Measurements from ENCODE around the gene HMGB4. TPM values are rescaled to one million over a fixed set of nuclear protein-coding genes. Genes with fewer than 3 reads are reported as not detected.
A peak's percentile ranks its signal among the peaks of the same experiment; 100 is the strongest.

HMGB4 gene
- not detected in 2 replicates for total RNA-seq

- Histone ChIP-seq H3K27me3 (ENCODE audit: control insufficient read depth, insufficient read depth, low read length) (no peaks in the 10 kb centered on the region), H3K36me3 (ENCODE audit: control insufficient read depth, insufficient read depth, low read length) (no peaks in the 10 kb centered on the region), H3K4me3 (ENCODE audit: low read depth, low read length) (no peak within 1 kb of the TSS)
- FAIRE-seq (no peak), DNase-seq (ENCODE audit: low read depth) (no peak)
- TF ChIP-seq CTCF (IDR thresholded peaks at IDR 0.05; ENCODE audit: insufficient read depth, low read length, severe bottlenecking): no peak
Observed at GRCh38 chr1:33863779-33864178, at the start of gene HMGB4. TSS of gene HMGB4 (plus strand) at chr1:33864079. CDS start at chr1:33864192, 113 bp downstream.

- DNase-seq (ENCODE audit: low read depth) (peak; percentile 4), FAIRE-seq (no peak)
- H3K27me3 ChIP-seq (ENCODE audit: control insufficient read depth, insufficient read depth, low read length): no peaks in the 10 kb centered on the region
- H3K4me3 ChIP-seq (ENCODE audit: low read depth, low read length): no peak overlapping the region
- no peaks in the 10 kb centered on the region for H3K36me3 ChIP-seq (ENCODE audit: control insufficient read depth, insufficient read depth, low read length)
- no peak for TF ChIP-seq CTCF (IDR thresholded peaks at IDR 0.05; ENCODE audit: insufficient read depth, low read length, severe bottlenecking)
Observed at GRCh38 chr1:33814166-33814565, 49.7 kb upstream of the HMGB4 start.

- no peak for TF ChIP-seq CTCF (IDR thresholded peaks at IDR 0.05; ENCODE audit: insufficient read depth, low read length, severe bottlenecking)
- no peak overlapping the region for H3K4me3 ChIP-seq (ENCODE audit: low read depth, low read length)
- H3K27me3 ChIP-seq (ENCODE audit: control insufficient read depth, insufficient read depth, low read length): no peaks in the 10 kb centered on the region
- no peaks in the 10 kb centered on the region for H3K36me3 ChIP-seq (ENCODE audit: control insufficient read depth, insufficient read depth, low read length)
- FAIRE-seq: no peak
- DNase-seq (ENCODE audit: low read depth): peak; percentile 64
Observed at GRCh38 chr1:33815061-33815460, 48.8 kb upstream of the HMGB4 start.

- DNase-seq (ENCODE audit: low read depth): peak; percentile 15
- no peak for FAIRE-seq
- no peaks in the 10 kb centered on the region for H3K27me3 ChIP-seq (ENCODE audit: control insufficient read depth, insufficient read depth, low read length)
- no peak for TF ChIP-seq CTCF (IDR thresholded peaks at IDR 0.05; ENCODE audit: insufficient read depth, low read length, severe bottlenecking)
- H3K4me3 ChIP-seq (ENCODE audit: low read depth, low read length): no peak overlapping the region
- H3K36me3 ChIP-seq (ENCODE audit: control insufficient read depth, insufficient read depth, low read length): no peaks in the 10 kb centered on the region
Observed at GRCh38 chr1:33818071-33818470, 45.8 kb upstream of the HMGB4 start.

GRCh38 chr1:33819290-33819912 is 44.5 kb upstream of the HMGB4 start:
- no peak for TF ChIP-seq CTCF (IDR thresholded peaks at IDR 0.05; ENCODE audit: insufficient read depth, low read length, severe bottlenecking)
- no peak for DNase-seq (ENCODE audit: low read depth)
- Histone ChIP-seq H3K4me3 (ENCODE audit: low read depth, low read length) (no peak overlapping the region), H3K27me3 (ENCODE audit: control insufficient read depth, insufficient read depth, low read length) (no peaks in the 10 kb centered on the region), H3K36me3 (ENCODE audit: control insufficient read depth, insufficient read depth, low read length) (no peaks in the 10 kb centered on the region)
- no peak for FAIRE-seq

GRCh38 chr1:33819913-33820311 is 44.0 kb upstream of the HMGB4 start:
- FAIRE-seq: no peak
- no peak overlapping the region for H3K4me3 ChIP-seq (ENCODE audit: low read depth, low read length)

More at GRCh38 chr1:33819913-33820311, 44.0 kb upstream of the HMGB4 start:
- Histone ChIP-seq H3K36me3 (ENCODE audit: control insufficient read depth, insufficient read depth, low read length) (no peaks in the 10 kb centered on the region), H3K27me3 (ENCODE audit: control insufficient read depth, insufficient read depth, low read length) (no peaks in the 10 kb centered on the region)
- DNase-seq (ENCODE audit: low read depth): no peak
- no peak for TF ChIP-seq CTCF (IDR thresholded peaks at IDR 0.05; ENCODE audit: insufficient read depth, low read length, severe bottlenecking)

Data from bronchial epithelial cell (primary cell).